GM12801 (cell line): ENCODE measurements around the gene PURA.

ENCODE experiments used
- TF ChIP-seq, protein P1 (sequence below): IDR thresholded peaks from one replicate; pipeline ENCODE4 v1.5.1; 2011; ENCODE audit warnings: control low read depth; ENCODE audit not compliant: insufficient read length; ENCODE audit errors: extremely low read depth

Gene PURA

DNA sequence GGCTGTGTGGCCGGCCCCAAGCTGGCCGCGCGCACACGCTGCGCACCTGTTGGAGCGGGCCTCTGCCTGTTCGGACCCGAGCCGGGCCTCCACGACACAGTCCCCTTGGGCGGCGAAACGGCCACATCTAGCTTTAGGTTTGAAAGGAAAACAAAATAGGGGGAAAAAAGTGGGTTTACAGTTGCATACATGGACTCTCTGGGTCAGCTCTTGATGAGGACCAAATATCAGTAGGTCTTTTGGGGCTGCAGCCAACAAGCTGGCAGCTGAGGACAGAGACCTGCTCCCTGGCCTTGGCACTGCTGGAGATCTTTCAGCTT, 32.6 kb downstream of the PURA start:
- TF ChIP-seq, protein P1, sequence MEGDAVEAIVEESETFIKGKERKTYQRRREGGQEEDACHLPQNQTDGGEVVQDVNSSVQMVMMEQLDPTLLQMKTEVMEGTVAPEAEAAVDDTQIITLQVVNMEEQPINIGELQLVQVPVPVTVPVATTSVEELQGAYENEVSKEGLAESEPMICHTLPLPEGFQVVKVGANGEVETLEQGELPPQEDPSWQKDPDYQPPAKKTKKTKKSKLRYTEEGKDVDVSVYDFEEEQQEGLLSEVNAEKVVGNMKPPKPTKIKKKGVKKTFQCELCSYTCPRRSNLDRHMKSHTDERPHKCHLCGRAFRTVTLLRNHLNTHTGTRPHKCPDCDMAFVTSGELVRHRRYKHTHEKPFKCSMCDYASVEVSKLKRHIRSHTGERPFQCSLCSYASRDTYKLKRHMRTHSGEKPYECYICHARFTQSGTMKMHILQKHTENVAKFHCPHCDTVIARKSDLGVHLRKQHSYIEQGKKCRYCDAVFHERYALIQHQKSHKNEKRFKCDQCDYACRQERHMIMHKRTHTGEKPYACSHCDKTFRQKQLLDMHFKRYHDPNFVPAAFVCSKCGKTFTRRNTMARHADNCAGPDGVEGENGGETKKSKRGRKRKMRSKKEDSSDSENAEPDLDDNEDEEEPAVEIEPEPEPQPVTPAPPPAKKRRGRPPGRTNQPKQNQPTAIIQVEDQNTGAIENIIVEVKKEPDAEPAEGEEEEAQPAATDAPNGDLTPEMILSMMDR: no peak

DNA sequence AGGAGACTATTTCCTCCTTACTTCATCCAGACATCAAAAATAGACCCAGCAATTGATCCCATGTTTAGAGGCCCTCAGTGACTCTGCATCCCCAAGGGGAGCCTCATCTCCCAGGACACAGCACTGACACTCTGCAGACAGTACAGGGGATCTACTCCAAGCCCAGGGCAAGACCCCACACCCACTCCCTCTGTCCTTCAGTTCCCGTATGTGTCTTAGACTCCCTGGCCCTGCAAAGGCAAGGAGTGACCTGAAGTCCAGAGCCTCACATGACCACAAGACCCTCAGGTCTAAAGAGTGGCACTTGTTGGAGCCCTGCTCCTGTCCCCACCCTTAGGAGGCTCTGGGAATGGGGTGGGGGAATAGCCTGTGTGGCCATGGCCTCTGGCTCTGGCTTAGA, 33.6 kb downstream of the PURA start:
- TF ChIP-seq, protein P1: no peak

DNA sequence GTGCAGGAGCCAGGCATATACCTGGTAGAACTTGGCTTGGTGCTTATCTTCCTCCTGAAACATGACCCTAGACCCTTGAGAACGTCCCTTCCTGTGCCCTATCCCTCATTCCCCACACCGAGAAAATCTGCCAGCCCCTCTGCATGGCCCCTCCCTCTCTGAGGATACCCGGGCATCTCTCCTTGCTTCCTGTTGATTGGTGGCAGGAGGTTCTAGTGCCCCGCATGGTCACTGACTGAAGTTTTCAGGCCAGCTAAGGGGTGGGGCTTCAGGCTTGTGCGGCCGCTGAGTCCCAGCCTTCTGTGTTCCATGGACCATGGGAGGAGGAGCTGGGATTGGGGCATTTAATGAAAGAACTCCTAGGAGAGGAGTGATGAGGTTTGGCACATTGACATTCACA, 34.6 kb downstream of the PURA start:
- TF ChIP-seq, protein P1: no peak

DNA sequence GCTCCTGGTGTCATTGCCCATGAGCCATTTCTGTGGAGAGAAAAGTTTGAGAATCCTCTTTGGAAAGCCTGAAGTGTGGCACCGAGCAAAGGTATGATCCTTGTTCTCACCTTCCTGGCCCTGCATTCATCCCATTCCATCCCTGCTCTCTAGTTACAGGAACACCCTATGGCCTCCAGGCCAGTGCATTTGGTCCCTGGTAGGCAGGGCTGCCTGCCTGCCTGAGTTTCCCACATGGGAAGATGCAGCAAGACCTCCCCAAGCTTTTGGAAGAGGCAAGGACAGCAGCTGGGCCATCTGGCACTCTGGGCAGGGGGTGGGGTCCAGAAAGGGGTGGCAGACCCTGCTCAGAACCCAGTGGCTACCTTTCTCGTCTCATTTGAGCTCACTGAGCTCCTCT, 36.3 kb downstream of the PURA start:
- TF ChIP-seq, protein P1: no peak

DNA sequence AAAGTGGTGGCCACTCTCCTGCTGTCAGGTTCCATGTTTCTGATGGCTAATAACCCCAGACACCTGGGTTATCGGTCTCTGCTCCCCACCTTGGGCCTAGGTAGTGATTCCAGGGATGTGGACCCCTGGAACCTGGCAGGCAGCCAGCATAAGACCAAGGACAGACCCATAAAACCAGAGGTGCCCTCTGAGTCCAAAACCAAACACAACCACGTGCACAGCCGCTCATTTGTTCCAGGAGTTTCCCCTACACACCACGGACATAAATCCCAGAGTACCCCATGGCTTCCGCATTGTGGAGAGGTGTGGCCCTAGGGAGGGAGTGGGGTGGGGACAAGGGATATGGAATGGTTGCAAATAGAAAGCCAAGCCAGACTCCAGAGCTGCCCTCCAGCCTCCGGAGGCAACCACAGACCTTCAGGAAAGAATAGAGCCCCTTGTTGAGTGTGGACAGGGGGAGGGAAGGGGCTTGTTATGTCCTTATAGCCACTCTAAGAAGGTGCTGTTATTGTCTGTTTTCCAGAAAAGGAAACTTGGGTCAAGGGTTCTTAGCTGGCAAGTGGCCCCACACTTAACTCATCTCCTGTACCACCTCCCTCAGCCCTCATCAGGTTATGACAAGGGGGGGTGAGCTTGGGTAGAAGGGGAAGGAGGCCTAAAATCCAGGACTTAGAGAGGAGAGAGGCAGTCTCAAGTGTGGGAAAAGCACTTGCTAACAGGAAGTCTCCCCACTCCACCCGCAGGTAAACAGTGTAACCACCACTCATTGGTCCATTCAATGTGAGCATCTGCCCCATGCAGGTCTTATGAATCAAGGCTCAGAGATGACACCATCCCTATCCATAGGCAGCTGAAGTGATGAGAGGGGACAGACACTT, 37.5 kb downstream of the PURA start:
- TF ChIP-seq, protein P1: no peak

DNA sequence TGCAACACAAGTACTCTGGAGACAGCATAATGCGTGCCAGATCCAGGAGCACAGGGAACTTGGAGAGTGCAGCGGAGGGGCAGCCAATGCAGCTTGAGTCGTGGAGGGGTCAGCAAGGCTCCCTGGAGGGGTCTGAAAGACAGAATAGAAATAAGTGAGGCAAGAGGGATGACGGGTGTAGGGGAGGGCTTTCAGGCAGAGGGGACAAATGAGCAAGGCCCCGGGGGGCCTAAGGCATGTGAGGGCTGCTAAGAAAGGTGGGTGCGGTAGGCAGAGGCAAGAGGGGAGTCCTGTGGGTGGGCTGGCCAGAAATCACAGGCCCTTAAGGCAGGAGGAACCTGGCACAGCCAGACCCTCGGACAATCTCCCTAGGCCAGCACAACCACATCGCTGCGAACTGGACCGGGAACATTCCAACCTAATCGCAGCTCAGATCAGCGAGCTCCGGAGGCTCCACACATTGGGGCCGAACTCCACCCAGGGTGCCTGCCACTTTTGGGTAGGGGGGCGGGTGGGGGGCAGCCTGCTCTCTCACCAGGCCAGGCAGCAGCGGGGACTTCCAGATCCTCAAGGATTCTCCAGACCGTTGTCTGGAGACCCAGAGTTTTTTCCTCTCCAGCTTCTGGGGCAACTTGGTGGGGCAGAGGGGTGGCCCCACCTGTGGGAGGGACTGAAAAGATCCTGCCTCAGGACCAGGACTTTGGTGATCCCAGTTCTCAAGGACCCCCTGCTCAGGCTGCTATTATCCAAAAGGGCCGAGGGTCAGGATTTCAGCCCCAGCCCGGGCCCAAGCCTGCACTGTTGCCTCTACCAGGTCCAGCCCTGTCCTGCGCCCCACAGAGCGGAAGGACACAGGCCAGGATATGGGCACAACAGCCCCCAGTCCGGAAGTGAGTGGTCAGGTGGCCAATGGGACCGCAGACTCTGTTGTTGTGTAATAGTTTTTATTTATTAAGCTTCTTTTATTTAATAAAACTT, 38.4 kb downstream of the PURA start:
- TF ChIP-seq, protein P1: no peak

DNA sequence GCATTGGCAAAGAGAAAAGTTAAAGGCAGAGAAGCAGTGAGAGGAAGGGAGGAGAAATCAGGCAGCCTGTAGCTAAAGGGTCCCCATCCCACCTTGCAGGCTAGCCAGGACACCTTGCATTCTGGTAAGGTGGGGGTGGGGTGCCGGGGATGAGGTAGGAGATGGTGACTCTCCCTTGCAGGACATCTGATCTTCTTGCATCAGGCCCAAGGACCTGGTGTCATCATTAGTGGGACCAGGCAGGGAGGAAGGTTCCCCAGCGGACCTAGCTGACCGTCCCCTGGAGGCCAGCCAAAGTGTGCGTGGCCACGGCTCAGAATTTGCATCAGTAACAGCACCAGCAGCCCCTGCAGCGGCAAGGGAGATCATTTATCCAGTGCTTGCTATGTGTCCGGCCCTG, 39.3 kb downstream of the PURA start:
- TF ChIP-seq, protein P1: no peak
